Adrenal gland (tissue), 5 donors: Measurements from ENCODE around the gene ARPC2.

Experiments used
- POLR2A ChIP-seq, 2 donors: fragments of 450-650 bp; IDR thresholded peaks; one replicate each; pipeline ENCODE4 v1.6.1; 2017; ENCODE audit warnings: antibody characterized with exemption in 2 of 2, mild to moderate bottlenecking in 2 of 2, moderate library complexity in 1 of 2
- TF ChIP-seq, protein P1 (sequence below), 6 experiments: fragments of 450-650 bp in 4 of 6; fragments of 200-600 bp in 2 of 6; sonication (generic) in 1 of 6; IDR thresholded peaks; 1 replicate in 5 of 6; 2 replicates in 1 of 6; pipeline versions ENCODE4 v1.5.1 to v1.8.0; 2016 to 2021; ENCODE audit warnings: antibody characterized with exemption in 6 of 6, mild to moderate bottlenecking in 2 of 6, moderate library complexity in 1 of 6
- donor health status: DM: no; HTN: no; CAD: no.

DNA sequence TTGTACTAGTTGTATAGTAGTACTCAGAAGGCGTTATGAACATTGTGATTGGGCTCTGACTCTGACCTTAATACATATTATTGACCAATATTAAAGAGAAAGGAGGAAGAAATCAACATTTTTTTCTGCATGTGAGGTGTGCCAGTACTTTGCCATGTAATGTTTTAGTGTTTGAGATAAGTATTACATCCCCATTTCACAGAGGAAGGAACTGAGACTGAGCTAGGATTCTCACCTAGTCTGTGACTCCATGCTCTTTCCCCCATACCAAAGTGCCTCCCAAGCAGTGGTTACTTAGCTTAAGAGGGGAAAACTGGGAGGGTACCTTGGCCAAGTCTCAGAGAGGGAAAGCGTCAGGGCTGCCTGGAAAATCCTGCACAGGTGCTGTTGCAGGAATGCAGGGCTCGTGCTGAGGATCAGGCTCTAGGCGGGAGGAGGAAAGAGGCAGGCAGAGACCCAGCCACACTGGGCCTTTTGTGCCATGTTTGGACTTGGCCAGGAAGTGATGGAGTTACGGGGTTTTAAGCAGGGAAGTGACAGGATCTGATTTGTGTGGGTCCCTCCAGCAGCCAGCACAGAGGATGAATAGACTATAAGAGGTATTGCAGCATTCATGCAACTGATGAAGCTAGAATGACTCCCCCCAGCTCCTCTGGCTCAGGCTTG is 55.0 kb downstream of the ARPC2 start:
- TF ChIP-seq, protein P1, sequence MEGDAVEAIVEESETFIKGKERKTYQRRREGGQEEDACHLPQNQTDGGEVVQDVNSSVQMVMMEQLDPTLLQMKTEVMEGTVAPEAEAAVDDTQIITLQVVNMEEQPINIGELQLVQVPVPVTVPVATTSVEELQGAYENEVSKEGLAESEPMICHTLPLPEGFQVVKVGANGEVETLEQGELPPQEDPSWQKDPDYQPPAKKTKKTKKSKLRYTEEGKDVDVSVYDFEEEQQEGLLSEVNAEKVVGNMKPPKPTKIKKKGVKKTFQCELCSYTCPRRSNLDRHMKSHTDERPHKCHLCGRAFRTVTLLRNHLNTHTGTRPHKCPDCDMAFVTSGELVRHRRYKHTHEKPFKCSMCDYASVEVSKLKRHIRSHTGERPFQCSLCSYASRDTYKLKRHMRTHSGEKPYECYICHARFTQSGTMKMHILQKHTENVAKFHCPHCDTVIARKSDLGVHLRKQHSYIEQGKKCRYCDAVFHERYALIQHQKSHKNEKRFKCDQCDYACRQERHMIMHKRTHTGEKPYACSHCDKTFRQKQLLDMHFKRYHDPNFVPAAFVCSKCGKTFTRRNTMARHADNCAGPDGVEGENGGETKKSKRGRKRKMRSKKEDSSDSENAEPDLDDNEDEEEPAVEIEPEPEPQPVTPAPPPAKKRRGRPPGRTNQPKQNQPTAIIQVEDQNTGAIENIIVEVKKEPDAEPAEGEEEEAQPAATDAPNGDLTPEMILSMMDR (IDR thresholded peaks at IDR 0.05), result no peak
- TF ChIP-seq POLR2A (IDR thresholded peaks at IDR 0.05), result no peak
